ENCODE measurements around the gene MTMR4.
"Not testable (repeated sequence)": the region's sequence is repeated elsewhere in the genome, so short reads cannot be mapped to it uniquely, and the experiment has no call there.

Gene MTMR4

GRCh38 chr17:58513965-58514769, at the start of gene MTMR4:
Gene MTMR4 (minus strand): TSS chr17:58514638. CDS start chr17:58514407, 231 bp downstream.
- peak; percentile 42 to 43 for DNase-seq (ENCODE audit: low read depth in 2 of 2)

DNA sequence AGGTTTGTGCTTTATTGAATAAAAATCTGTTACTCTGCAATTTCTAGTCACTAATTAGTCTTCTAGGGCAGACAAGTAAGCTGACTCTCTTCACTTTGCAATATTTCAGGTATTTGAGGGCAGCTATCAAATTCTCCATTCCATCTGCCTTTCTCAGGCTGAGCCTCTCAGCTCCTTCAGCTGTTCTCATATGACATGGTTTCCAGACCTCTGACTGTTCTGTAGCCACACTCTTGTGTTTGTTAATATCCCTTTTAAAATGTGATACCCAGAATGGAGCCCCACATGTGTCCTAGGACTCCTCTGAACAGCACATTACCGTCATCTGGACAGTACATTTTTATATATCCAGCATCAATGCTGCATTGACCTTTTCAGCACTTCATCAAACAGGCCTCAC, 46.1 kb upstream of the MTMR4 start:
- DNase-seq (ENCODE audit: low read depth in 2 of 2): no peak

DNA sequence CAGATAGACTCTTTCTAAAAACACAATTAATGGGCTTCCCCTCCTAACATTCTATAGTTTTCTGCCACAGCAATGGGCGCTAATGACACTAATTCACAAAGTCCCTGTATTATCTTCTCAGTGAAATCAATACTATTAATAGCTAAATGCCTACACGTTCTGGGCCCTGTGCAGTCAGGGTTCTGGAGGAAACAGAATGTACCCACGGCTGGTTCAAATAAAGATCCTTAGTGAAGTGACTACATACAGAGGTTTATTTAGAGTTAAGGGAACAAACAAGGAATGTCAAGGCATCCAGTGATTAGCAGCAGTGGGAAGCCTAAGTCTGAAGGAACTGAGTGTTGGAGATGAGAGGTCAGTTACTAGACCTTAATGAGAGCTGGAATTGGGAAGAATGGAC, 43.5 kb upstream of the MTMR4 start:
- DNase-seq (ENCODE audit: low read depth in 2 of 2): no peak

- DNase-seq (ENCODE audit: low read depth in 2 of 2): no peak
Measured at GRCh38 chr17:58556833-58557250, 42.4 kb upstream of the MTMR4 start.

DNA sequence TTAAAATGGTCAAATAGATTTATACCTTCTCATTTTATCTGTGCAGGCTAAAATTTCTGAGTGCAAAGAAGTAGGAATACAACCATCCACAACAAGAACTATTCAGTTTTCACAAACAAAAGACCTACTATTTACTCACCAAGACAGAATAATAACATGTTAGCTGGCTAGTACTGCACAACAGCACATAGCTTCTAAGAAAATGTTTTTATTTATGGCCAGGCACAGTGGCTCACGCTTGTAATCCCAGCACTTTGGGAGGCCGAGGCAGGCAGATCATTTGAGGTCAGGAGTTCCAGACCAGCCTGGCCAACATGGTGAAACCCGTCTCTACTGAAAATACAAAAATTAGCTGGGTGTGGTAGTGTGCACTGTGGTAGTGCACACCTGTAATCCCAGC, 40.7 kb upstream of the MTMR4 start:
- DNase-seq (ENCODE audit: low read depth in 2 of 2): not testable (repeated sequence)

DNA sequence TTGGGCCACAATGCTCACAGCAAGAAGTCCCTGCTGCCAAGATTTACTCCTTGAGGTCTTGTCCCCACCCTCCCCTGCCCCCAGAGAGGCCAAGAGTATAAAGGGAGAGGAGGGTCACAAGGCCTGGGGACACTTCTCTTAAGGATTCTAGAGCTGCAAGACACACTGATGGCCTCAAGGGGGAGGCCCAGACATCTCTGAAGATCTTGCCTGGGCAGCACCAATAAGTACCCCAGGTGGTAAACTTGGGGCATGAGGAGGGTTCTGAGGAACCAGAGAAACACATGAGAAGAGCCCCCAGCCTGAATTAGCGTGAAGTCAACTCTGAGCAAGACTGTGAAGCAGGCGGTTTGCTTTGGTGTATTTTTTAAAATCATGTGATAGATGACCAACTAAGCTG, 26.8 kb upstream of the MTMR4 start:
- no peak for DNase-seq (ENCODE audit: low read depth in 2 of 2)

DNA sequence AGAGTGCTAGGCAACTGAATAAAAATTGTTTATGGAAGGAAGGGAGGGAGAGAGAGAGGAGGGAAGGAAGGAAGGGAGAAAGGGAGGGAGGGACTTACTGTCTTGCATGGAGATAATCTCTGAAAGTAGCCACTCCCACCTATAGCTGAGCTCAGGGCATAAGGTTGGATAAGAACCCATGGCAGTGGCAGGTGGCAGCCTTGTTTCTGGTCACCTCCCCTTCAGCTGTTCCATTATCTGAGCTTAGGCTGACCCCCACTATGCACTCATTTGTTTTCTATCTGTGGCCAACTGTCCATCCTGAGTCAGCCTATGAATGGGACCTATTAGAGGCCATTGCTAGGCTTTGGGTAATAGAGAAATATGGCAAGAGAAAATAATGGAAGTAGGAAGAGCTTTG, 25.3 kb upstream of the MTMR4 start:
- no peak for DNase-seq (ENCODE audit: low read depth in 2 of 2)

GRCh38 chr17:58538811-58539409, 24.5 kb upstream of the MTMR4 start:
- no peak for DNase-seq (ENCODE audit: low read depth in 2 of 2)

DNA sequence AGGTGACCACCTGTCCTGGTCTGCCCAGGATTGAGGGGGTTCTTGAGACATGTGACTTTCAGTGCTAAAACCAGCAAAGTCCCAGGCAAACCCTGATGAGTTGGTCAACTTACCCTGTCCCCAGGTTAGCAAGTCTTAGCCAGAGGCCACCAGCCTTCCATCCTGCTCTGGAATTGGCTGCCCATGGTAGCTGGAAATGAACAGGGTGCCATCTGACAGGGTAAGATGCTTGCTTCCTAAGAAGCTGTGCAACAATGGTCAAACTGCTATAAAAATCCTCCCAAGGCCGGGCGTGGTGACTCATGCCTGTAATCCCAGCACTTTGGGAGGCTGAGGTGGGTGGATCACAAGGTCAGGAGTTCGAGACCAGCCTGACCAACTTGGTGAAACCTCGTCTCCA, 22.8 kb upstream of the MTMR4 start:
- no peak for DNase-seq (ENCODE audit: low read depth in 2 of 2)

DNA sequence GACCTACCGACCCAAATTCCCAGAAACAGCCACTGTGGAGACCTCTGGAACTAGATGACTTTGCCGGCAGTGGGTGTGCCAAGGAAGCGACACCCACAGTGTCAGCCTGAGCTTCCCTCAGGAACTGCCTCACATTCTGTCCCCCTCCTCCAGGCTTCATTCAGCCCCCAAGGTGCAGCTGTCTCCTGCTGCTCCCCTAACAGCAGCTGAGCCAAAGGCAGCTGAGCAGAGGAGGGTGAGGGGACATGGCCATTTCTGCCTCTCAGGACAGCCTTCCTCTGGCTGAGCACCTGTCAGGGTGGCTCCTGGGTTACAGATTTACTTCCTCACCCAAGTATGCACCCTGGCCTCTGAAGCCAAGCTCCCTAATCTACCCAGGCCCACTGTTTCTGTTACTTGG, 22.1 kb upstream of the MTMR4 start:
- DNase-seq (ENCODE audit: low read depth in 2 of 2): no peak

GRCh38 chr17:58535431-58535830, 21.0 kb upstream of the MTMR4 start:
- no peak for DNase-seq (ENCODE audit: low read depth in 2 of 2)

DNA sequence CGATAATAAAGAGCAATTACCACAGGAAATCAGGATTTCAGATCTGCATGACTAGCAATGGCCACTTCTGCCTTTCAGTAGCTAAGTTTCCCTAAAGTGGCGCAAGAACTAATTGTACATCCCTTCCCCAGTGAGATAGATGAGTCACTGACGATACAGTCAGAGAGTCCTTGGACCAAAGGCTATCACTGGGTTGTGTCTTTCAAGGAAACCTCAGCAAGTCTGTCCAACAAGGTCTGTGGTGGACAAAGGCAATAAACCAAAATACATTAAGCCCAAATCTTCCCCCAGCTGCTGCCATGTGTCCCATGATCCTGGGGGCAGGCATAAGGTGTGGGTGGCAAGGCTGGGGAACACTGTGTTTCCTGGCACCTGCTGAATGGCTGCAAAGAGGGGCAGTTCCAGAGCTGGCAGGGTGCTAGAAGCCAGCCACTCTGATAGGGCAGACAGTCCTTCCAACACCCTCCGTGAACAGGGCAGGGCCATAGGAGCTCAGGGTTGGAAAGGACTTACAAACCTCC, 20.5 kb upstream of the MTMR4 start:
- DNase-seq (ENCODE audit: low read depth in 2 of 2): no peak

GRCh38 chr17:58534331-58534730, 19.9 kb upstream of the MTMR4 start:
- DNase-seq (ENCODE audit: low read depth in 2 of 2): no peak

GRCh38 chr17:58533616-58534188, 19.3 kb upstream of the MTMR4 start:
- DNase-seq (ENCODE audit: low read depth in 2 of 2): no peak

GRCh38 chr17:58532555-58532951, 18.1 kb upstream of the MTMR4 start:
- no peak for DNase-seq (ENCODE audit: low read depth in 2 of 2)

GRCh38 chr17:58531661-58532554, 17.5 kb upstream of the MTMR4 start:
- peak in 1 of 2 donors; percentile 23 for DNase-seq (ENCODE audit: low read depth in 2 of 2)

DNA sequence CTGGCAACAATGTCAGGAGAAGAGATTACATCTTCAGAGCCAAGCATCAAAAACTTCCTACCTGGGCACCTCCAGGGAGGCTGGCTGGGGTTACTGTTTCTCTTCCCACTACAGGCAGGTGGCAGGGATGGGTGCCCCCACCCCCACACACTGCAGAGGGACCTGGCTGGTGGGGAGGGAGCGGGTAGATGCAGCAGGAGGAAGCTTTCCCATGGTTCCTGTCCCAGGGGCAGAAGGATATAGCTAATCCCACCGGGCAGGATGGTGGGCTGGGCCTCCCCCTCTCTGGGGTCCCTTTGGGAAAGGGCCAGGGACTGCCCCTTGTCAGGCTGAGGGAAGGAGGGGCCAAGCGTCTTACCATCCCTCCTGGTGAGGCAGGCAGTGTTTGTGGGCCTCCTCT, 16.7 kb upstream of the MTMR4 start:
- DNase-seq (ENCODE audit: low read depth in 2 of 2): no peak

GRCh38 chr17:58530655-58531054, 16.2 kb upstream of the MTMR4 start:
- DNase-seq (ENCODE audit: low read depth in 2 of 2): no peak

GRCh38 chr17:58529275-58529674, 14.8 kb upstream of the MTMR4 start:
- DNase-seq (ENCODE audit: low read depth in 2 of 2): no peak

GRCh38 chr17:58528443-58528842, 14.0 kb upstream of the MTMR4 start:
- no peak for DNase-seq (ENCODE audit: low read depth in 2 of 2)

DNA sequence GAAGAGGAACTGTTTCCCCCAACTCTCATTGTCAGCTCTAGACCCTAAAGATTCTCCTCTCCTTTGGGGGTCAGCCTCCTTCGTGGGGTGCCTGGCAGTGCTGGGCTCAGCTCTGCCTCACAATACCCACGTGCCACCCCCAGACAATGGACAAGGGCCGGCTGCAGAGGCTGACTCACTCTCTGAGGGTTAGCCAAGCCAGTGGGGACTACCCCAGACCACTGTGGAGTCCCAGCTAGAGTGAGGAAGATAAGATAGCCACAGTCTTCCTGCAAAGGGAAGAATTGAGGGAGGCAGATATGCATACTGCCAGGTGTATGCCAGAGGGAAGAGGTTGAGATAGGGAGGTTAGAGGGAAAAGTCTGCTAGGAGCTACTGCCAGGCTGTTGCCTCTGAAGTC, 13.5 kb upstream of the MTMR4 start:
- DNase-seq (ENCODE audit: low read depth in 2 of 2): no peak

DNA sequence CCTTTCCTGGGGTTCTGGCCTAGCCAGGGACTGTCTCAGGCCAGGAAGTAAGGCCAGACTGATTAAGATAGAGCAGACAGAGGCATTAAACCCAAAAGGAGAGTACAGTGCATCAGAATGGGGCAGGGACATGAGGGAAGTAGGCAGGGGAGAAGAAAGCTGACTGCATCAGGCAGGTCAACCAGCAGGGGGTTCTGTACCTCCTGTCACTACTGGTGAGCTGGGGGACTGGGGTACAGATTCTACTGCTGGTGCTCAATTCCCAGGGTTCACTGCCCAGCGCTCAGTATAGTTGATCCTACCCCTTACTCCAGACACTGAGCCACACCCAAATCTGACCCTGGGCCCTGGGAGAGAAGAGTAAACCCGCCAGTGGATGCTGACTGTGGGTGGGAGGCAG, 12.9 kb upstream of the MTMR4 start:
- no peak for DNase-seq (ENCODE audit: low read depth in 2 of 2)
